ENCODE measurements around the gene HP. TPM values are rescaled to one million over a fixed set of nuclear protein-coding genes. Genes with fewer than 3 reads are reported as not detected.
A peak's percentile ranks its signal among the peaks of the same experiment; 100 is the strongest.

The HP gene
- total and polyA plus RNA-seq, 2 experiments from 2014 or later = 430 to 719 TPM

DNA sequence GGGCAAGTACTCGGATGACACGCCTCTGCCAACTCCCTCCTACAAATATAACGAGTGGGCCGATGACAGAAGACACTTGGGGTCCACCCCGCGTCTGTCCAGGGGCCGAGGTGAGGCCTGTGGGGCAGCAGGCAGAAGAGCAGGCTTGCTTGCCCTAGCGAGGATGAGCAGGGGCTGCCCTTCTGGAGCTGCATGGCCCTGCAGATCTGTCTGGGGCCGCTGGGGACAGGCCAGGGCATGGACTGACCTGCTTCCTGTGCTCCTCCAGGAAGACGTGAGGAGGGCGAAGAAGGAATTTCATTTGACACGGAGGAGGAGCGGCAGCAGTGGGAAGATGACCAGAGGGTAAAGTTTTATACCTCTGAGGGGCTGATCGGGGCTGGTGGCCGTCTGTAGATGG, 44.6 kb downstream of the HP start:
- WGBS (ENCODE audit: low lambda C conversion rate, missing lambda C conversion rate) = 88% methylated on average over 15 of the region's 15 CpGs
- Histone ChIP-seq H4K20me1 (ENCODE audit: insufficient read depth, poor library complexity, severe bottlenecking) (no peaks in the 10 kb centered on the region), H3K27ac (no peak overlapping the region), H2AFZ (no peak overlapping the region), H3K27me3 (no peaks in the 10 kb centered on the region), H3K9me2 (replicated peaks; ENCODE audit: insufficient read depth) (no peaks in the 10 kb centered on the region), H3K4me3 (no peak overlapping the region), H3K4me1 (ENCODE audit: insufficient read depth) (peaks cover 11% of the 10 kb centered on the region), H3K9me3 (ENCODE audit: low read depth) (no peaks in the 10 kb centered on the region), H3K36me3 (replicated peaks; ENCODE audit: insufficient read depth, low read depth) (no peaks in the 10 kb centered on the region), H3K79me2 (peaks cover 28% of the 10 kb centered on the region), H3K4me2 (no peak overlapping the region)
- TF ChIP-seq EZH2 (IDR thresholded peaks at IDR 0.05; ENCODE audit: borderline replicate concordance) (no peak), EZH2phosphoT487 (IDR thresholded peaks at IDR 0.05; ENCODE audit: low read depth, severe bottlenecking, unreplicated experiment) (no peak)
- TF ChIP-seq, protein P1, sequence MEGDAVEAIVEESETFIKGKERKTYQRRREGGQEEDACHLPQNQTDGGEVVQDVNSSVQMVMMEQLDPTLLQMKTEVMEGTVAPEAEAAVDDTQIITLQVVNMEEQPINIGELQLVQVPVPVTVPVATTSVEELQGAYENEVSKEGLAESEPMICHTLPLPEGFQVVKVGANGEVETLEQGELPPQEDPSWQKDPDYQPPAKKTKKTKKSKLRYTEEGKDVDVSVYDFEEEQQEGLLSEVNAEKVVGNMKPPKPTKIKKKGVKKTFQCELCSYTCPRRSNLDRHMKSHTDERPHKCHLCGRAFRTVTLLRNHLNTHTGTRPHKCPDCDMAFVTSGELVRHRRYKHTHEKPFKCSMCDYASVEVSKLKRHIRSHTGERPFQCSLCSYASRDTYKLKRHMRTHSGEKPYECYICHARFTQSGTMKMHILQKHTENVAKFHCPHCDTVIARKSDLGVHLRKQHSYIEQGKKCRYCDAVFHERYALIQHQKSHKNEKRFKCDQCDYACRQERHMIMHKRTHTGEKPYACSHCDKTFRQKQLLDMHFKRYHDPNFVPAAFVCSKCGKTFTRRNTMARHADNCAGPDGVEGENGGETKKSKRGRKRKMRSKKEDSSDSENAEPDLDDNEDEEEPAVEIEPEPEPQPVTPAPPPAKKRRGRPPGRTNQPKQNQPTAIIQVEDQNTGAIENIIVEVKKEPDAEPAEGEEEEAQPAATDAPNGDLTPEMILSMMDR (IDR thresholded peaks at IDR 0.05; ENCODE audit: poor library complexity) = no peak
- no peak for DNase-seq (ENCODE audit: low spot score)

DNA sequence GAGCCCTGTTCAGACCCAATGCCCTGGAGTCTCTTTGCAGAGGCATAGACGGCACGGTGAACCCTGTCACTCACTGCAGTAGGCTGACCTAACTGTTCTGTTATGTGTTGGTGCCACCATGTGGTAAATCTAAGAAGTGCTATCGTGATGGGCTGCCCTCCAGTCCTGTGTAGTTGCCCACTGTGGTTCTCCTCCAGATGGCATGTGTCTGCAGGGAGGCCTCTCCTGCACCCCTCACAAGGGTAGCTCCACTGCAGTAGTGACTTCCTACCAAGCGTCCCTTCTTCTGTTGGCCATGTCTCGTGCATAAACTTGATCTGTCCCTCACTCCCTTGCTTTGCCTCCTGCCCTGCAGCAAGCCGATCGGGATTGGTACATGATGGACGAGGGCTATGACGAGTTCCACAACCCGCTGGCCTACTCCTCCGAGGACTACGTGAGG, 45.1 kb downstream of the HP start:
- H2AFZ ChIP-seq = no peak overlapping the region
- WGBS (ENCODE audit: low lambda C conversion rate, missing lambda C conversion rate) = 71% methylated on average over 12 of the region's 12 CpGs
- H3K27ac ChIP-seq = no peak overlapping the region
- no peaks in the 10 kb centered on the region for H3K27me3 ChIP-seq
- H4K20me1 ChIP-seq (ENCODE audit: insufficient read depth, poor library complexity, severe bottlenecking) = no peaks in the 10 kb centered on the region
- no peak overlapping the region for H3K4me2 ChIP-seq
- no peaks in the 10 kb centered on the region for H3K9me2 ChIP-seq (replicated peaks; ENCODE audit: insufficient read depth)
- TF ChIP-seq, protein P1 (IDR thresholded peaks at IDR 0.05; ENCODE audit: poor library complexity) = peak; percentile 57
- no peak for TF ChIP-seq EZH2phosphoT487 (IDR thresholded peaks at IDR 0.05; ENCODE audit: low read depth, severe bottlenecking, unreplicated experiment)
- TF ChIP-seq EZH2 (IDR thresholded peaks at IDR 0.05; ENCODE audit: borderline replicate concordance) = no peak
- no peaks in the 10 kb centered on the region for H3K36me3 ChIP-seq (replicated peaks; ENCODE audit: insufficient read depth, low read depth)
- no peak overlapping the region for H3K4me3 ChIP-seq
- DNase-seq (ENCODE audit: low spot score) = peak; percentile 75
- H3K9me3 ChIP-seq (ENCODE audit: low read depth) = no peaks in the 10 kb centered on the region
- peaks cover 23% of the 10 kb centered on the region for H3K79me2 ChIP-seq
- H3K4me1 ChIP-seq (ENCODE audit: insufficient read depth) = peaks cover 11% of the 10 kb centered on the region

DNA sequence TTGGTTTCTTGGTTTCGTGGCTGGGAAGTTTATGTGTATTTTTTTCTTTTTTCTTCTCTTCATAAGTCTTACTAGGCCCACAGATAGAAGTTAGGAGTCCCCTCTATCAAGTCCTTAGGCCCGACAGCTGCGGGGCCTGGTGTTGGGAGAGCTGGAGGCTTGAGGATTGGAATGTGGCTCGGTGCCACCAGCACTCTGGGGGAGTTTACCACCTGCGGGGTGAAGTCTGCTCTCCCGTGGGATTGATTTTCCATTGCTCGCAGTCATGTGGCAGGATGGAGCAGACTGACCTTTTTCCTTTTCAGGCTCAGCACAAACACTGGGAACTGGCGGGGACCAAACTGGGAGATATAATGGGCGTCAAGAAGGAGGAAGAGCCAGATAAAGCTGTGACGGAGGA, 46.9 kb downstream of the HP start:
- no peak overlapping the region for H3K27ac ChIP-seq
- H3K4me2 ChIP-seq = no peak overlapping the region
- no peak for DNase-seq (ENCODE audit: low spot score)
- no peak overlapping the region for H2AFZ ChIP-seq
- H3K4me3 ChIP-seq = no peak overlapping the region
- H3K9me3 ChIP-seq (ENCODE audit: low read depth) = no peaks in the 10 kb centered on the region
- H3K4me1 ChIP-seq (ENCODE audit: insufficient read depth) = no peaks in the 10 kb centered on the region
- H3K36me3 ChIP-seq (replicated peaks; ENCODE audit: insufficient read depth, low read depth) = no peaks in the 10 kb centered on the region
- TF ChIP-seq, protein P1 (IDR thresholded peaks at IDR 0.05; ENCODE audit: poor library complexity) = no peak
- TF ChIP-seq EZH2phosphoT487 (IDR thresholded peaks at IDR 0.05; ENCODE audit: low read depth, severe bottlenecking, unreplicated experiment) (no peak), EZH2 (IDR thresholded peaks at IDR 0.05; ENCODE audit: borderline replicate concordance) (no peak)
- H3K27me3 ChIP-seq = no peaks in the 10 kb centered on the region
- H3K9me2 ChIP-seq (replicated peaks; ENCODE audit: insufficient read depth) = no peaks in the 10 kb centered on the region
- H4K20me1 ChIP-seq (ENCODE audit: insufficient read depth, poor library complexity, severe bottlenecking) = no peaks in the 10 kb centered on the region
- H3K79me2 ChIP-seq = peaks cover 5% of the 10 kb centered on the region
- WGBS (ENCODE audit: low lambda C conversion rate, missing lambda C conversion rate) = 98% methylated on average over 10 of the region's 10 CpGs

DNA sequence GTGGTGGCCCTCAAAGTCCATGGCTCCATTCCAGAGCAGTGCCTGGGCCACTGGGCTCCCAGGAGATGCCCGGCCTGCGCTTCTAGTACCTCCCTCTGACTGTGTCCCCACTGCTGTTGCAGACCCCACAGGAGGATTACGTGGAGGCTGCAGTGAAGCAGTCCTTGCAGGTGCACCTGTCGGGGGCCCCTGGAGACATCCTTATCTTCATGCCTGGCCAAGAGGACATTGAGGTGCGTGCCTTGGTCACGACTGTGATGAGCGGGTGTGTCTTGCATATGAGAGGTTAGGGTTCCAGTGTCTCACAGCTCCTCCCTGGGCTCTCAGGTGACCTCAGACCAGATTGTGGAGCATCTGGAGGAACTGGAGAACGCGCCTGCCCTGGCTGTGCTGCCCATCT, 50.6 kb downstream of the HP start:
- Histone ChIP-seq H3K9me3 (ENCODE audit: low read depth) (no peaks in the 10 kb centered on the region), H3K9me2 (replicated peaks; ENCODE audit: insufficient read depth) (no peaks in the 10 kb centered on the region), H3K4me3 (no peak overlapping the region), H3K79me2 (no peaks in the 10 kb centered on the region), H2AFZ (no peak overlapping the region), H3K4me1 (ENCODE audit: insufficient read depth) (no peaks in the 10 kb centered on the region), H3K36me3 (replicated peaks; ENCODE audit: insufficient read depth, low read depth) (no peaks in the 10 kb centered on the region), H3K27ac (no peak overlapping the region), H4K20me1 (ENCODE audit: insufficient read depth, poor library complexity, severe bottlenecking) (no peaks in the 10 kb centered on the region), H3K4me2 (no peak overlapping the region), H3K27me3 (no peaks in the 10 kb centered on the region)
- 90% methylated on average over 9 of the region's 9 CpGs for WGBS (ENCODE audit: low lambda C conversion rate, missing lambda C conversion rate)
- TF ChIP-seq EZH2phosphoT487 (IDR thresholded peaks at IDR 0.05; ENCODE audit: low read depth, severe bottlenecking, unreplicated experiment) = no peak
- TF ChIP-seq, protein P1 (IDR thresholded peaks at IDR 0.05; ENCODE audit: poor library complexity) = no peak
- no peak for TF ChIP-seq EZH2 (IDR thresholded peaks at IDR 0.05; ENCODE audit: borderline replicate concordance)
- DNase-seq (ENCODE audit: low spot score) = no peak
